Fibroblast of skin of abdomen (primary cell): Measurements from ENCODE around the gene JMJD1C.

ENCODE experiments used
- DNase-seq: peaks from one replicate; pipeline ENCODE4 v3.0.0-alpha.2; 2013

The JMJD1C gene

GRCh38 chr10:63477927-63478326, 12.2 kb upstream of the JMJD1C start:
- no peak for DNase-seq

GRCh38 chr10:63474488-63474887, 8.7 kb upstream of the JMJD1C start:
- no peak for DNase-seq

GRCh38 chr10:63470928-63471327, 5.2 kb upstream of the JMJD1C start:
- DNase-seq, result no peak

- no peak for DNase-seq
These were observed 3.2 kb upstream of the JMJD1C start for GRCh38 chr10:63468947-63469346.

GRCh38 chr10:63467841-63468240, 2.1 kb upstream of the JMJD1C start:
- peak; percentile 82 for DNase-seq

GRCh38 chr10:63466144-63466935, 563 bp upstream of the JMJD1C start:
- peak; percentile 55 for DNase-seq

- no peak for DNase-seq
These were observed 1.1 kb downstream of the JMJD1C start for GRCh38 chr10:63464402-63465292.

GRCh38 chr10:63462442-63462841, 3.3 kb downstream of the JMJD1C start:
- no peak for DNase-seq

- no peak for DNase-seq
These were observed 7.6 kb downstream of the JMJD1C start for GRCh38 chr10:63458177-63458576.

- DNase-seq, result no peak
These were observed 8.2 kb downstream of the JMJD1C start for GRCh38 chr10:63457594-63457993.

GRCh38 chr10:63456437-63457210, 9.2 kb downstream of the JMJD1C start:
- peak; percentile 83 for DNase-seq

- DNase-seq, result no peak
These were observed 10.3 kb downstream of the JMJD1C start for GRCh38 chr10:63455507-63455906.

GRCh38 chr10:63454631-63455030, 11.1 kb downstream of the JMJD1C start:
- no peak for DNase-seq

GRCh38 chr10:63452524-63452923, 13.3 kb downstream of the JMJD1C start:
- DNase-seq, result no peak

GRCh38 chr10:63446716-63447440, 18.9 kb downstream of the JMJD1C start:
- DNase-seq, result no peak

GRCh38 chr10:63441404-63441803, 24.4 kb downstream of the JMJD1C start:
- no peak for DNase-seq

- no peak for DNase-seq
These were observed 26.2 kb downstream of the JMJD1C start for GRCh38 chr10:63439607-63440006.

- no peak for DNase-seq
These were observed 27.0 kb downstream of the JMJD1C start for GRCh38 chr10:63438506-63439498.

GRCh38 chr10:63437116-63437949, 28.4 kb downstream of the JMJD1C start:
- DNase-seq, result peak; percentile 17

- DNase-seq, result no peak
These were observed 29.6 kb downstream of the JMJD1C start for GRCh38 chr10:63436225-63436624.
